HepG2 (cell line): ENCODE data around the gene CETN2. TPM values are rescaled to one million over a fixed set of nuclear protein-coding genes. Genes with fewer than 3 reads are reported as not detected.

Experiments used
- ATAC-seq: fragments of 200-7000 bp; cut with Tn5 transposase; 3 replicates; pipeline ENCODE4 v1.9.1; 2020; ENCODE audit warnings: mild to moderate bottlenecking, moderate library complexity
- BruUV-seq: library from RNA; stranded (reverse); fragments of 400-500 nt; replicated peaks from 2 replicates; lab custom pipeline; 2021; lab: Mats Ljungman, UMichigan
- CTCF ChIA-PET: fragments of 300-600 bp; formaldehyde crosslinking; extraction: SDS; loops from one replicate; lab custom pipeline; 2021; ENCODE audit warnings: low total read pairs, inconsistent platforms, low intra/inter-chr PET ratio; lab: Yijun Ruan, JAX
- POLR2A ChIA-PET: fragments of 350-600 bp; sonication (Branson Sonifier 250); formaldehyde crosslinking; loops from one replicate; lab custom pipeline; 2020; ENCODE audit warnings: antibody characterized with exemption, inconsistent platforms; lab: Yijun Ruan, JAX
- DNase-seq: peaks from one replicate; pipeline ENCODE4 v3.0.0-alpha.2; 2015; ENCODE audit warnings: low spot score
- FAIRE-seq: peaks from 3 replicates; lab custom pipeline; 2011; peaks lifted over from hg19 to GRCh38; lab: Jason Lieb, UNC
- H2AFZ ChIP-seq: one replicate; pipeline ENCODE4 v1.6.1; 2011; ENCODE audit warnings: low read length, inconsistent platforms
- H3K27ac ChIP-seq: fragments of 300-600 bp; 3 replicates; pipeline ENCODE4 v1.8.0; 2011; ENCODE audit warnings: mixed run types, mild to moderate bottlenecking, mixed read lengths, low read length, inconsistent platforms; ENCODE audit not compliant: insufficient read depth; ENCODE audit errors: extremely low read length
- H3K27me3 ChIP-seq, 2 experiments: fragments of 200-600 bp in 1 of 2; 2 replicates in 1 of 2; 3 replicates in 1 of 2; pipeline versions ENCODE4 v1.6.0 to v1.8.0; 2011; ENCODE audit warnings: low read length in 2 of 2, mild to moderate bottlenecking in 2 of 2, moderate library complexity in 2 of 2, inconsistent platforms in 1 of 2; ENCODE audit not compliant: insufficient read depth in 2 of 2, control insufficient read depth in 1 of 2
- H3K36me3 ChIP-seq, 2 experiments: fragments of 200-600 bp in 1 of 2; replicated peaks in 1 of 2; 2 replicates in 1 of 2; 3 replicates in 1 of 2; pipeline versions ENCODE4 v1.5.1 to v1.8.0; 2011; ENCODE audit warnings: low read length in 2 of 2, inconsistent platforms in 1 of 2; ENCODE audit not compliant: insufficient read depth in 2 of 2, control insufficient read depth in 1 of 2
- H3K4me1 ChIP-seq: 2 replicates; pipeline ENCODE4 v1.5.1; 2012; ENCODE audit warnings: low read length, inconsistent platforms; ENCODE audit not compliant: insufficient read depth
- H3K4me2 ChIP-seq: 2 replicates; pipeline ENCODE4 v1.6.0; 2011; ENCODE audit warnings: low read depth, low read length, inconsistent platforms
- H3K4me3 ChIP-seq, 3 experiments: fragments of 200-600 bp in 1 of 3; sonication (generic), shearing (Covaris generic) in 1 of 3; replicated peaks in 1 of 3; 2 replicates each; pipeline ENCODE4 v1.5.1; 2011 to 2016; ENCODE audit warnings: low read length in 3 of 3, inconsistent platforms in 2 of 3, low read depth in 2 of 3, mild to moderate bottlenecking in 2 of 3, control low read depth in 1 of 3, mixed read lengths in 1 of 3; ENCODE audit not compliant: insufficient read depth in 1 of 3
- H3K79me2 ChIP-seq: one replicate; pipeline ENCODE4 v1.6.1; 2011; ENCODE audit warnings: low read length, inconsistent platforms; ENCODE audit not compliant: insufficient read depth
- H3K9ac ChIP-seq: 2 replicates; pipeline ENCODE4 v1.6.0; 2011; ENCODE audit warnings: mild to moderate bottlenecking, low read depth, low read length, inconsistent platforms; ENCODE audit not compliant: insufficient read depth
- H3K9me3 ChIP-seq: 2 replicates; pipeline ENCODE4 v1.5.1; 2012; ENCODE audit warnings: mild to moderate bottlenecking, low read length
- H4K20me1 ChIP-seq: 2 replicates; pipeline ENCODE4 v1.6.0; 2011; ENCODE audit warnings: inconsistent platforms, mild to moderate bottlenecking, low read length, moderate library complexity; ENCODE audit not compliant: insufficient read depth
- MNT ChIP-seq: fragments of 450-650 bp; IDR thresholded peaks from 2 replicates; pipeline ENCODE4 v1.6.1; 2016
- SMC3 ChIP-seq: IDR thresholded peaks from 2 replicates; pipeline ENCODE4 v1.6.1; 2011; ENCODE audit warnings: low read length, improper control_type of control experiment
- STAG1 ChIP-seq: sonication (generic); formaldehyde crosslinking; IDR thresholded peaks from 2 replicates; pipeline ENCODE4 v1.4.0; 2020; ENCODE audit warnings: missing genetic modification reagents
- ZBTB8A ChIP-seq: sonication (generic); formaldehyde crosslinking; IDR thresholded peaks from 2 replicates; pipeline ENCODE4 v1.4.0; 2020; ENCODE audit warnings: mild to moderate bottlenecking, low read depth, missing genetic modification reagents, borderline replicate concordance
- ZFP41 ChIP-seq: sonication (generic); formaldehyde crosslinking; IDR thresholded peaks from 2 replicates; pipeline ENCODE4 v1.4.0; 2020; ENCODE audit warnings: mild to moderate bottlenecking, missing genetic modification reagents, borderline replicate concordance
- WGBS: methylation state at CpG from one replicate; pipeline ENCODE4 v1.1.6; 2017; ENCODE audit warnings: low lambda C conversion rate; 5-methylcytosine and 5-hydroxymethylcytosine counted together
- in situ Hi-C: cut with HindIII; loops from 2 replicates; pipeline ENCODE4 v1.10.0; 2017; ENCODE audit warnings: low pct_unique_long_range_greater_than_20kb; ENCODE audit not compliant: extremely low pct_ligation_motif_present
- intact Hi-C: fragments of 100-400 bp; cut with micrococcal nuclease; formaldehyde crosslinking; loops from one replicate; pipeline ENCODE4 v1.10.0; 2022; ENCODE audit not compliant: unreplicated experiment
- polyA plus RNA-seq, 8 experiments: library from polyadenylated mRNA; depleted of rRNA in 3 of 8; stranded (reverse) in 7 of 8; unstranded in 1 of 8; fragments of >200 nt; fragmentation: Illumina TruSeq in 4 of 8; extraction: Trizol in 4 of 8; gene quantifications; 2 replicates each; pipeline versions ENCODE4 v1.2.1 to v1.2.3, GENCODE V29; 2011 to 2016; ENCODE audit warnings: low read depth in 4 of 8, missing spikeins in 1 of 8, mixed read lengths in 1 of 8; ENCODE audit not compliant: insufficient read depth in 1 of 8
- total RNA-seq, 5 experiments: library from RNA; depleted of rRNA; stranded (reverse); fragments of >200 nt; fragmentation: Illumina TruSeq; extraction: Trizol; gene quantifications; 2 replicates each; pipeline ENCODE4 v1.2.3, GENCODE V29; 2016; ENCODE audit warnings: low read depth in 1 of 5
- TF ChIP-seq, protein P1 (sequence below): sonication (generic); formaldehyde crosslinking; IDR thresholded peaks from 2 replicates; pipeline ENCODE4 v1.5.0; 2020; ENCODE audit warnings: mild to moderate bottlenecking, missing genetic modification reagents, moderate library complexity

The CETN2 gene
- total and polyA plus RNA-seq, 2 of the 13 experiments (the other 11 are each of a cell fraction or from before 2014, with no cell fraction given), result 17.2 to 85.4 TPM

- no peak for TF ChIP-seq MNT
These were observed 12.2 kb downstream of the CETN2 start (continued) for GRCh38 chrX:152818356-152818755.

GRCh38 chrX:152817078-152817764, 13.3 kb downstream of the CETN2 start:
- Histone ChIP-seq H3K79me2 (no peaks in the 10 kb centered on the region), H4K20me1 (no peaks in the 10 kb centered on the region), H3K27ac (no peak overlapping the region), H3K4me2 (peak overlapping the region; percentile 39; the same call in 1 of the 2 replicates), H3K27me3 (no peaks in the 10 kb centered on the region), H3K9ac (no peak overlapping the region), H3K9me3 (no peaks in the 10 kb centered on the region), H3K4me1 (peaks cover 15% of the 10 kb centered on the region; the same call in 1 of the 2 replicates), H2AFZ (no peak overlapping the region), H3K4me3 (no peak overlapping the region), H3K36me3 (no peaks in the 10 kb centered on the region)
- DNase-seq, result no peak
- CTCF ChIA-PET, result no interaction called here
- BruUV-seq, result no TSS peak
- TF ChIP-seq STAG1 (CRISPR knock-in tag) (peak; percentile 57), ZBTB8A (no peak), ZFP41 (CRISPR knock-in tag) (no peak), SMC3 (0 out of 2 replicates have a peak, but pooled peaks have one; percentile 6)
- TF ChIP-seq, protein P1, sequence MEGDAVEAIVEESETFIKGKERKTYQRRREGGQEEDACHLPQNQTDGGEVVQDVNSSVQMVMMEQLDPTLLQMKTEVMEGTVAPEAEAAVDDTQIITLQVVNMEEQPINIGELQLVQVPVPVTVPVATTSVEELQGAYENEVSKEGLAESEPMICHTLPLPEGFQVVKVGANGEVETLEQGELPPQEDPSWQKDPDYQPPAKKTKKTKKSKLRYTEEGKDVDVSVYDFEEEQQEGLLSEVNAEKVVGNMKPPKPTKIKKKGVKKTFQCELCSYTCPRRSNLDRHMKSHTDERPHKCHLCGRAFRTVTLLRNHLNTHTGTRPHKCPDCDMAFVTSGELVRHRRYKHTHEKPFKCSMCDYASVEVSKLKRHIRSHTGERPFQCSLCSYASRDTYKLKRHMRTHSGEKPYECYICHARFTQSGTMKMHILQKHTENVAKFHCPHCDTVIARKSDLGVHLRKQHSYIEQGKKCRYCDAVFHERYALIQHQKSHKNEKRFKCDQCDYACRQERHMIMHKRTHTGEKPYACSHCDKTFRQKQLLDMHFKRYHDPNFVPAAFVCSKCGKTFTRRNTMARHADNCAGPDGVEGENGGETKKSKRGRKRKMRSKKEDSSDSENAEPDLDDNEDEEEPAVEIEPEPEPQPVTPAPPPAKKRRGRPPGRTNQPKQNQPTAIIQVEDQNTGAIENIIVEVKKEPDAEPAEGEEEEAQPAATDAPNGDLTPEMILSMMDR (CRISPR knock-in tag), result peak; percentile 53
- POLR2A ChIA-PET, result no interaction called here
- WGBS, result 0% methylated on average over 5 of the region's 6 CpGs
- ATAC-seq, result 0 out of 3 replicates have a peak, but pooled peaks have one; percentile 42
- intact Hi-C loops (no loop called here), in situ Hi-C loops (loop anchor here (25.0 kb wide), 2 partner anchors 180 to 1080 kb away; partner anchors contain the start of genes CNGA2 and GABRQ)
- FAIRE-seq, result peak; percentile 90
